Activated naive CD4-positive, alpha-beta T cell treated with anti-CD3 and anti-CD28 coated beads, Interleukin-2, amount 10 ng/mL, durations not matched to agents 7 days and 5 days (primary cell): Measurements from ENCODE around the gene THBS2.
"Not testable (repeated sequence)": the region's sequence is repeated elsewhere in the genome, so short reads cannot be mapped to it uniquely, and the experiment has no call there.

Experiments
- CTCF ChIA-PET: fragments of 350-600 bp; sonication (Branson Sonifier 250); formaldehyde crosslinking; loops from one replicate; lab custom pipeline; 2021; ENCODE audit warnings: antibody characterized with exemption; lab: Charles Lee
- DNase-seq: peaks from one replicate; pipeline ENCODE4 v3.0.0-alpha.2; 2020
- H3K27ac Mint-ChIP-seq: one replicate; pipeline ENCODE4 v1.8.0; 2021; ENCODE audit warnings: mild to moderate bottlenecking, moderate library complexity, mixed read lengths
- H3K27me3 Mint-ChIP-seq: one replicate; pipeline ENCODE4 v1.8.0; 2021; ENCODE audit warnings: mild to moderate bottlenecking, mixed read lengths
- H3K36me3 Mint-ChIP-seq: one replicate; pipeline ENCODE4 v1.8.0; 2021; ENCODE audit warnings: mixed read lengths
- H3K4me1 Mint-ChIP-seq: one replicate; pipeline ENCODE4 v1.8.0; 2021; ENCODE audit warnings: mixed read lengths
- H3K4me3 Mint-ChIP-seq: one replicate; pipeline ENCODE4 v1.8.0; 2021; ENCODE audit warnings: mild to moderate bottlenecking, moderate library complexity, mixed read lengths
- H3K9me3 Mint-ChIP-seq: one replicate; pipeline ENCODE4 v1.8.0; 2021; ENCODE audit warnings: mixed read lengths

Gene THBS2

GRCh38 chr6:169189182-169189581 is 64.5 kb downstream of the THBS2 start:
- no peak for DNase-seq
- Mint-ChIP-seq H3K4me1 (peaks cover 3% of the 10 kb centered on the region), H3K36me3 (no peaks in the 10 kb centered on the region), H3K9me3 (no peaks in the 10 kb centered on the region), H3K27me3 (peaks cover 6% of the 10 kb centered on the region), H3K4me3 (no peak overlapping the region), H3K27ac (no peak overlapping the region)
- CTCF ChIA-PET, result no interaction called here

- CTCF ChIA-PET, result no interaction called here
- H3K27ac Mint-ChIP-seq, result no peak overlapping the region
- no peak overlapping the region for H3K4me3 Mint-ChIP-seq
- H3K27me3 Mint-ChIP-seq, result peaks cover 2% of the 10 kb centered on the region
- no peak for DNase-seq
- no peaks in the 10 kb centered on the region for H3K36me3 Mint-ChIP-seq
- H3K4me1 Mint-ChIP-seq, result peaks cover 3% of the 10 kb centered on the region
- H3K9me3 Mint-ChIP-seq, result no peaks in the 10 kb centered on the region
Measured at GRCh38 chr6:169188475-169188874, 65.2 kb downstream of the THBS2 start.

- H3K4me1 Mint-ChIP-seq, result peaks cover 3% of the 10 kb centered on the region
- no peak overlapping the region for H3K4me3 Mint-ChIP-seq
- H3K36me3 Mint-ChIP-seq, result no peaks in the 10 kb centered on the region
- H3K27me3 Mint-ChIP-seq, result no peaks in the 10 kb centered on the region
- no peak for DNase-seq
- no peaks in the 10 kb centered on the region for H3K9me3 Mint-ChIP-seq
- CTCF ChIA-PET, result no interaction called here
- no peak overlapping the region for H3K27ac Mint-ChIP-seq
Measured at GRCh38 chr6:169188051-169188470, 65.6 kb downstream of the THBS2 start.

- DNase-seq, result no peak
- Mint-ChIP-seq H3K27me3 (no peaks in the 10 kb centered on the region), H3K4me1 (peaks cover 3% of the 10 kb centered on the region), H3K27ac (no peak overlapping the region), H3K9me3 (no peaks in the 10 kb centered on the region), H3K4me3 (no peak overlapping the region), H3K36me3 (no peaks in the 10 kb centered on the region)
- CTCF ChIA-PET, result no interaction called here
Measured at GRCh38 chr6:169186496-169187169, 67.0 kb downstream of the THBS2 start.

GRCh38 chr6:169185692-169186485 is 67.8 kb downstream of the THBS2 start:
- H3K27me3 Mint-ChIP-seq, result no peaks in the 10 kb centered on the region
- H3K4me3 Mint-ChIP-seq, result no peak overlapping the region
- CTCF ChIA-PET, result no interaction called here
- DNase-seq, result no peak
- no peaks in the 10 kb centered on the region for H3K9me3 Mint-ChIP-seq
- H3K27ac Mint-ChIP-seq, result no peak overlapping the region
- H3K4me1 Mint-ChIP-seq, result peaks cover 3% of the 10 kb centered on the region
- H3K36me3 Mint-ChIP-seq, result no peaks in the 10 kb centered on the region

- H3K36me3 Mint-ChIP-seq, result no peaks in the 10 kb centered on the region
- CTCF ChIA-PET, result no interaction called here
- DNase-seq, result no peak
Measured at GRCh38 chr6:169185011-169185521, 68.6 kb downstream of the THBS2 start.

GRCh38 chr6:169184419-169184818 is 69.2 kb downstream of the THBS2 start:
- Mint-ChIP-seq H3K27me3 (peaks cover 5% of the 10 kb centered on the region), H3K27ac (no peak overlapping the region), H3K4me1 (peaks cover 3% of the 10 kb centered on the region), H3K9me3 (no peaks in the 10 kb centered on the region), H3K4me3 (no peak overlapping the region), H3K36me3 (no peaks in the 10 kb centered on the region)
- CTCF ChIA-PET, result no interaction called here
- DNase-seq, result no peak

More at GRCh38 chr6:169185011-169185521, 68.6 kb downstream of the THBS2 start:
- Mint-ChIP-seq H3K4me3 (no peak overlapping the region), H3K27me3 (peaks cover under 1% of the 10 kb centered on the region), H3K27ac (no peak overlapping the region), H3K9me3 (no peaks in the 10 kb centered on the region), H3K4me1 (peaks cover 3% of the 10 kb centered on the region)

GRCh38 chr6:169183233-169183632 is 70.4 kb downstream of the THBS2 start:
- H3K27me3 Mint-ChIP-seq, result peaks cover 9% of the 10 kb centered on the region
- H3K4me1 Mint-ChIP-seq, result peaks cover under 1% of the 10 kb centered on the region
- CTCF ChIA-PET, result no interaction called here
- H3K27ac Mint-ChIP-seq, result no peak overlapping the region
- H3K4me3 Mint-ChIP-seq, result no peak overlapping the region
- no peaks in the 10 kb centered on the region for H3K9me3 Mint-ChIP-seq
- no peak for DNase-seq
- H3K36me3 Mint-ChIP-seq, result no peaks in the 10 kb centered on the region

- H3K4me3 Mint-ChIP-seq, DNase-seq, CTCF ChIA-PET, H3K4me1 Mint-ChIP-seq, H3K36me3 Mint-ChIP-seq, H3K27ac Mint-ChIP-seq, H3K9me3 Mint-ChIP-seq: not testable (repeated sequence)
- H3K27me3 Mint-ChIP-seq, result peaks cover 13% of the 10 kb centered on the region
Measured at GRCh38 chr6:169179831-169180230, 73.8 kb downstream of the THBS2 start.

GRCh38 chr6:169177516-169178166 is 76.0 kb downstream of the THBS2 start:
- Mint-ChIP-seq H3K27me3 (peaks cover 13% of the 10 kb centered on the region), H3K27ac (no peak overlapping the region), H3K36me3 (no peaks in the 10 kb centered on the region), H3K4me1 (no peaks in the 10 kb centered on the region), H3K4me3 (no peak overlapping the region), H3K9me3 (no peaks in the 10 kb centered on the region)
- CTCF ChIA-PET, result no interaction called here
- no peak for DNase-seq

- H3K27me3 Mint-ChIP-seq, result peaks cover 13% of the 10 kb centered on the region
- no peak for DNase-seq
- H3K4me1 Mint-ChIP-seq, result no peaks in the 10 kb centered on the region
- no peak overlapping the region for H3K4me3 Mint-ChIP-seq
- no peaks in the 10 kb centered on the region for H3K36me3 Mint-ChIP-seq
- no peak overlapping the region for H3K27ac Mint-ChIP-seq
- CTCF ChIA-PET, result no interaction called here
- H3K9me3 Mint-ChIP-seq, result no peaks in the 10 kb centered on the region
Measured at GRCh38 chr6:169176361-169176991, 77.2 kb downstream of the THBS2 start.

GRCh38 chr6:169175360-169175887 is 78.2 kb downstream of the THBS2 start:
- Mint-ChIP-seq H3K4me1 (no peaks in the 10 kb centered on the region), H3K27me3 (peaks cover 13% of the 10 kb centered on the region)
- CTCF ChIA-PET, result no interaction called here

GRCh38 chr6:169174516-169175359 is 78.9 kb downstream of the THBS2 start:
- peaks cover 9% of the 10 kb centered on the region for H3K27me3 Mint-ChIP-seq
- H3K4me3 Mint-ChIP-seq, result no peak overlapping the region
- CTCF ChIA-PET, result no interaction called here
- H3K9me3 Mint-ChIP-seq, result no peaks in the 10 kb centered on the region
- H3K27ac Mint-ChIP-seq, result no peak overlapping the region
- no peak for DNase-seq
- no peaks in the 10 kb centered on the region for H3K36me3 Mint-ChIP-seq
- no peaks in the 10 kb centered on the region for H3K4me1 Mint-ChIP-seq

More at GRCh38 chr6:169175360-169175887, 78.2 kb downstream of the THBS2 start:
- no peaks in the 10 kb centered on the region for H3K36me3 Mint-ChIP-seq
- no peaks in the 10 kb centered on the region for H3K9me3 Mint-ChIP-seq
- no peak overlapping the region for H3K27ac Mint-ChIP-seq
- DNase-seq, result no peak
- no peak overlapping the region for H3K4me3 Mint-ChIP-seq
